Stimulated activated CD4-positive, alpha-beta T cell treated with anti-CD3 and anti-CD28 coated beads, Interleukin-15, amount 100 ng/mL, for 1 hour (primary cell): ENCODE data around the gene MS4A6E.
"Not testable (repeated sequence)": the region's sequence is repeated elsewhere in the genome, so short reads cannot be mapped to it uniquely, and the experiment has no call there.

ENCODE experiments used
- DNase-seq, 2 donors: peaks; one replicate each; pipeline ENCODE4 v3.0.0-alpha.2; 2020; ENCODE audit warnings: low read depth in 1 of 2, low spot score in 1 of 2

Gene MS4A6E

DNA sequence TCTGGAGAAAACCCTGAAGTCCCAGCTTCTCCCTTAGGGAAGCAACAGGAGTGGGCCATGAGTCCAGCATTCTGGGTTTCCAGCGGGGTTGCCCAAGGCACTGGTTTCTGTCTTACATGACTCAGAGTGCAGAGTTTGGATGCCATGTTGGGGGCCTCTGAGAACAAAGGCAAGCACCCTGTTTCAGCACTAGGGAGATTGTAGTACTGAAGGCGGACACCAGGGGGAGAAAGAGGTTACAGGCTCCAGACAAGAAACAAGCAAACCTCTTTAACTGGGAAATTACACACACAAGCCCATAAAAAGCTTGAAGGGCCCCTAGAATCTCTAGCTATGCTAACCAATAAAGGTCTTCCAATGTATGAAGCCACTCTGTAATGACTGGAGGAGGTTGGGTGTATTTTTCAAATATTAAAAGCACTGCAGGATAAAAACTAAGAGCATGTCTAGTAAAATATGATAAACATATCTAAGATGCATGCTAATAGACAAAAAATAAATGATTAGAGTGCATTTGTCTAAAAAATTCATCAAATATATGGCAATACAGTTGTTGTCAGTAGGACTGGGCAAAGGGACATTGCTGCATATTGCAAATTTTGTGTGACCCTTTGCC is 7.1 kb downstream of the MS4A6E start:
- DNase-seq: peak; percentile 6 to 15

DNA sequence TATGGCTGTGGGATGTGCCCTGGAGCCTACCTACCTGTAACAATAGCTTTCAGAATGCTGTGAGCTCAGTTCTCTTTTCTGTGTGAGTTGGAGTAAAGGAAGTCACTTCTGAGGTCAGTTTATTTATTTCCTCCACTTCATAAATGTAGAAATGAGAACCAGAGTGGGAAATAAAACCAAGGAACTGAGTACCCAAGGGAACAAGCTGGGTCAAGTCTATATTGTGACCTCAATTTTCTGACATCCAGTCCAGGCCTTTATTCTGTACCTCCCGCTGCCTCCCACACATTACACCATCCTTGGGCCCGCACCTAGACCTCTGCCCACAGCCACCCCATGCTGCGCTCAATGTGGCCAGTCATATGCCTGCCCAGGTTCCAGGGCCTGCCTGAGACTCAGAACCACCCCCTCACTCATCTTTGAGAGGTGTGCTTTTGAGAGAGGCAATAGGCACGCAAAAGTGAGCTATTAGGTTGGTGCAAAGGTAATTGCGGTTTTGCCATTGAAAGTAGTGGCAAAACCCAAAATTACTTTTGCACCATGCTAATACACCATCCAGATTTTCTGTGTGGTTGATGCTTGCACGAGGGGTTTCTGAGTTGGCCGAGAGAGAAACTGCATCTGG is 9.8 kb downstream of the MS4A6E start:
- no peak for DNase-seq

DNA sequence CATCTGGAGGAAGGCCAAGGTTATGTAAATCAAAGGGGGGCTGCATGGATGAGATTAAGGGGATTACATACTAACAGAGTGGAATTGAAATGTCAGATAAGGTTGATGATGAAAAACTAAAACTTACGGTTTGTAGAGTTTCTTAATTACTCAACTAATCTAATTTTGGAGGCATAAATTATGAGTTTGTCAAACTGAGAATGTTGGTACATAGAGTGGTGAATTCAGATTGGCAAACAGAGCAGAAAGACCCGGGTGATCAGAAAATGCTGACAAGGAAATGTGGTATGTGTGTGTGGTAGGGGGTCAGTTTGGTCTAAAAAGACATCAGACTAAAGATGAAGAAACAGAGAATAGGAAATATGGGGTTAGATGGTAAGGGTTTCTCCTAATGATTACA is 11.0 kb downstream of the MS4A6E start:
- DNase-seq: no peak

DNA sequence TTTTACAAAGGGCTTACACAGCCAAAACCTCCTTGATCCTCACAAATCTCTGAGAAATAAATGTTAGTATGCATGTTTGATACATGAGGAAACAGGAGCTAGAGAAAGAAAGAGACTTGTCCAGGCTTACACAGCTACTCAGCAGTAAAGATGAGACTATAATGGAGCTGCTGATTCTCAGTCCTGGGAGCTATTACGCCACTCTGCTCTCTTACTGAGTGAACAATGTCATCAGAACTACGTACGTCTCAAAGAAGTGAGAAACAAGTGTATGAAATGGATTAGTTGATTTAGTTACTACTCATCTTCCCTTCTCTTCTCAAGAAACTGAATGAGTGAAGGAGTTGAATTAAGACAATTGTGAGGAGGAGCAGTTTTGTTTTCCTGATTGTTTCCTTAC is 12.3 kb downstream of the MS4A6E start:
- DNase-seq: no peak

DNA sequence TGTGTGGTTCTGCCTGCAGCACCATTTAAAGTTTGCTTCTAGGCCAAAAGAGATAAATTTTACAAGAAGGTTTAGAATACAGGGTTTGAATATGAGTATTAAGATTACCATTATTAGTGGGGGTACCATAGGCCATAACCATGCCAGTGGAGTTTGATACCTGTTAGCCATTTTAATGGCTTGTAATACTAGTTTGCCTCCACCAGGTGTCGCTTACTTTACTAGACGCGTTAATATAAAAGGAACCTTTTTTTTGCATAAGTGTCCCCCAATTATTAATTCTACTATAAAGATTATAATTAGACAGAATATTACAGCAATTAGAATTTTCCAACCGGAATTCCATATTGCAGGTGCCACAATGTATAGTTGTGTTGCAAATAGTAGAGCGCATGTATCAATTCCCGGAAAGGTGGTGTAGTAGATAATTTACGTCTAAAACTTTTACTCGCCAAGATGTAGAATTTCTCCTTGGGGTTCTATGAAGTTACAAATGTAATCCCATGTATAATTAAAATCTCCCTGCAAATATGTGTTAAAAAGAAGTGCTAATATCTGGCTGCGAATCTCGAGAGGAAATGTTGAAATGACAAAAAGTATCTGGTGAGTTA is 16.1 kb downstream of the MS4A6E start:
- DNase-seq: no peak

DNA sequence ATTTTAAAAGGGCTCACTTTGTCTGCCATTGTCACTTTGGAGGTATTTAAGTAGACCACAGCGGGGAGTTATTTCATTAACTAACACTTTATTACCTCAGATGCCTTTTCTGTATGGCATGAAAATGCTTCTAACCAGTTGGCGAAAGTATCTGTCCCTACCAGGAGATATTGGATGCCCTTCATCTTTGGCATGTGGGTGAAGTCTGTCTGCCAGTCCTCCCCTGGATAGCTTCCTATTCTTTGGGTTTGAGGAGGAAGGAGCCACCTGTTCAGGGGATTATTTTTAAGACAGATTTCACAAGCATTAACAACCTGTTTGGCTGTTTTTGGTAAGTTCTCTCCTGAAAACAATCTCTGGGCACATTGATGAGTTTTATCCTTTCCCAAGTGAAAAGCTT is 17.1 kb downstream of the MS4A6E start:
- no peak for DNase-seq

DNA sequence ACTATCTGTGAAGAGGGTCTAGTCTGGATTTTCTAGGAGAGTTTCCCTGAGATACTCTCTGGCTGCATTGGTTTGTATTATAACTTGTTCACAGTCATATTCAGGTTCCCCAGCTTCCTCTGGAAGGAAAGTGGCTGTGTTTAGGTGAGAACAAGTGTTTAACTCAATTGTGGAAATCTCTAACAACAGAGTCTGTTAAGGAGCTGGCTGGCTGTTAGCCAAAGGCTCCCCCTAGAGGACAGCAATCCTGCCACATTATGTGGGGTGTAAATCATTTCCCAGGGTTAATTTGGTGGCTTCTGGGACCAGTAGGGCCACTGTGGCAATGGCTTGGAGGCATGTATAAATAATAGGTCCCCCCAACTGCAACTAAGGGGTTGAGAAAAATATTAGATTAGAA is 18.4 kb downstream of the MS4A6E start:
- DNase-seq: no peak

DNA sequence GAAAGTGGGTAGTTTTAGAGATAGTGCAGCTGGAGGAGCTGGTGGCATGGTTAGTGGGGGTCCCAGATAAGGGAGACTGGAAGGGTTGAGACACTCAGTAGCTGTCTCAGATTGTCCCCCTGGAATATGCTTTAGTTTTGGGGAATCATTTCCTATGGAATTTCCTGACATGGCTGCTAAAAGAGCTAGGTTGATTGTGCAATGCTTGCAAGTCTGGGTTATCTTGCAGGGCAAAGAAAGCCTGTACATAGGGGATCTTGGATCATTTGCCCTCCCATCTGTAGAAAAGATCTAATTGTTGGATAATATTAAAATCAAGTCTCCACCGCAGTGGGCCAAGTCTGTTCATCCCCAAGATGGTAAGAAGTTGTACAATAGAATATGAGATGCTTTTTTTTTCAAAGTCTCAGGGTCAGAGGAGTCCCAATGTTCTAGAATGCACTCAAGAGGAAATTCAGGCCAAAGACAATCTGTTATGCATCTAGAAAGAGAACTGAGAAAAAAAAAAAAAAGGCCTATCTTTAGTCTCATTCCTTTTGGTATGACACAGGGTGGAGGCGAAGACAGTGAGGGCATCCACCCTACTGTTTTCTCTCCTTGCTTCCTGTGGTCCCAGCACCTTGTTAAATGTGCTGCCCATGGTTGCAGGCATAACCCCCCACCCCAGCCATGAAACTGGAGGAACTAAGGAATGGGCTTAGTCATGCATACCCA is 20.2 kb downstream of the MS4A6E start:
- no peak for DNase-seq

DNA sequence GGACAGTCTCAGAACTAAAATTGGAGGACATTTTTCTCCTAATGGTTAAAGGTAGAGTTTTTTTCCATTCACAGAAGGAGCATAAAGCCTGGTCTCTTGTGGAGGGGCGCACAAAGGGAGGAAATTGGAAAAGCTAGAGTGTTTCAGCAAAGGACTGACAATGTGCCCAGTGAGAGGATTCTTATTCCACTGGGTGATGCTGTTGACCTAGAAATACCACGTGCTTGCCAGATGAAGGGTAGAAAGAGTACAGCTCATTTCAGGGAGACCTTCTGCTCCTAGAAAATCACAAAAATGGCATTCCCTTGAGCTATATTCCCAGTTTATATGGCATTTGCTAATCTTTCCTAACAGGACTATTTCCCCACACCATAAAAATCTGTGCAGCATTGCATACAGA is 21.1 kb downstream of the MS4A6E start:
- no peak for DNase-seq

DNA sequence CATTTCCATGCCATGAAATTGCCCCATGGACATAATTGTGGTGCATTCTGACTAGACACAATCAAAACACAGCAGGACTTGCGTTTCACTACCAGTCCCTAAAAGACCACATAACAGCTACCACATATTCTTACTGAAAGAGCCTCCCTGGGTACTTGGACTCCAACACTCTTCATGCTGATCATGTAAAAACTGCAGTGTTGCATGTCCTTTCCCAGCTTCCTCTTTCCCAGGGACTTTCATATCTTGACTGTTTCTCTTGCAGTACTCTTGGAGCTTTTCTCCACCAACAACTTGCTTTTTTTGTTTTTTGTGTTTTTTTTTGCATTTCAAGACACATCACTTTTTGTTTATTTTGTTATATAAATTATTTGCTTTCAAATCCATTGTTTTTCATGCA is 22.9 kb downstream of the MS4A6E start:
- DNase-seq: no peak

DNA sequence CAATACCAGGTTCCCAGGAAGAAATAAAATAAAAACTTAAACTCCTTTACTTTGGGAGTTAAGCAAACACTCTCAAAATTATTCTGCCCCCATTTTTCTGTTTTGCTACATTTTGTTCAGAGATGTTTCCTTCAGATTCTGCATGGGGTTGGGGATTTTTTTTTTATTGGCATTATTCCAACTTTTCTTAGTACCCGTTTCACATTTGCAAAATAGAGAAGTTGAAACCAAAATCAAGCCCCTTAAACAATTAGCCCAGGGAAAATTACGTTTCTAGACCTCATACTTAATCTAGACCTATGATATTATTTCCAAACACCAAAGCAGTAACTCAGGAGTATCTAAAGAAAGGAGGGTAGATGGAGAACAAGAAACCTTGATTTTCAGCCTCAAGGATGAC is 30.7 kb downstream of the MS4A6E start:
- no peak for DNase-seq

DNA sequence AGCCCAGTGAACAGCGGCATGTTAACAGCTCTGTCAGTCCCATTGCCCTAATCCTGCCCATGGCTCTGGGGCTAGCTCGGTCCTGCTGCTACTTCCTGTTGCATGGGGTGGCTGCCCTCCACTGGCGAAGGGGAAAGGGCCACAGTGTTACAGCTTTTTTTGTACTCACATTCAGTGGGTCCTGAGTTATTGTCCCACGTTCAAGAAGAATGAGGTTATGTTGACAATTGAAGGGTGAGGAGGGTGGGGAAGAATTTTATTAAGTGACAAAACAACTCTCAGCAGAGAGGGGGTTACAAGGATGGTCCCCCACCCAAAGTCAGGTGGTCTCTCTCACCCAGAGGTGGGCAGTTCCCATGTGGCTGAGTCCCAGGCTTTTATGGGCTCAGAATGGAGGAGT is 33.6 kb downstream of the MS4A6E start:
- no peak for DNase-seq

DNA sequence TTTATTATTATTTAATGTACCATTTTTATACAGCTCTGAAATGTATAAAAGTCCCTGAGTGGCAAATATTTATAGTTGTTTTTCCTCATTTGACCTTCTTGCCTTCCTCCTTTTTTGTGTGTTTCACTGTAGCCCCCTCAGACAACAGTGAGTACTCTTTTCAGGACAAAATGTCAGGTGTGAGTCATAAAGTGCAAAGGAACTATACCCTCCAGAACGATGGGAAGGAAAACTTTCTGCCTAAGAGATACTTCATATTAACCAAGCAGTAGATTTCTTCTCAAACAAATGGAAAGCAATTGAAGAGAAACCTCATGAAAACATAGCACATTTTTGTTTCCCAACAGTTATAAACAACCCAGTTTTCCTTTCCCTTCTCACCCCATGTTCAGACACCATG is 35.2 kb downstream of the MS4A6E start:
- DNase-seq: no peak

DNA sequence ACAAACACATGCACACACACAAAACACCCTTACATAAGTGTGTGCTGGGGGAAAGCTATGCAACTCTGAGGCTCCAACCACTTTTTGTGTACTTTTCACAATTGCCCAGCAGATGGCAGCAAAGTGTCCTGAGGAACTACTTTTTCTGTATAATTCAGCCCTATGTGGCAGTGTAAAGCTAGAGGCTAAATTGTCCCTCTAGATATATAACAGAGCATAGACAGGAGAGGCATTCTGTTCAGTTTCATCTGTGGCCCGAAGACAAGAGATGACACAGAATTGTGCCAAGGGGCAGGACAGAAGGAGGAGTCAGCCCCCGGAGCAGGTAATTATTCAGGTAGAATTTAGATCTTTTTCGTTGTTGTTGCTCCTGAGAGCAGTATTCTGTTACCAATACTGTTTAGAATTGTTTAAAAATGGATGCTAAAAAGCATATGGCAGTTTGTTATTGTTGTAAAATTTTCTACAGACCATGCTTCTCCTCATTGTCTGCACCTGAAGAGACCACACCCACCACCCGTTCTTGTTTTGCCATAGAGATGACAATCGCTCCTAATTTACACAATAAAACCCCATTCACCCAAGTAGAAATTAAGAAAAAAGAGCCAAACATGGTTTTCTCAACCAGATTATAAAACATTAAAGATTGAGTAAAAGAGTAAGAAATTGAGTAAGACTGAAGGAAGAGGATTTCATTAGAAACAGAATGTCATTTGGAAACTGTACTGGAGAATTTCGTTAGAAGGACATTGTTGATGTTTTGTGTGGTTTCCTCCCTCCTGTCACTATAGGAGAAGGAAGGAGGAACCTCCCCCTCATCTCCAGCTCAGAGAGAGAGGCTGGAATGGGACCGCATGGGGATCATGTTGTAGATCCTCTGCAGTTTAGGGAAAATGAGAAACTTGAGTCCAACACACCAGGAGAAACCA is 36.8 kb downstream of the MS4A6E start:
- no peak for DNase-seq

DNA sequence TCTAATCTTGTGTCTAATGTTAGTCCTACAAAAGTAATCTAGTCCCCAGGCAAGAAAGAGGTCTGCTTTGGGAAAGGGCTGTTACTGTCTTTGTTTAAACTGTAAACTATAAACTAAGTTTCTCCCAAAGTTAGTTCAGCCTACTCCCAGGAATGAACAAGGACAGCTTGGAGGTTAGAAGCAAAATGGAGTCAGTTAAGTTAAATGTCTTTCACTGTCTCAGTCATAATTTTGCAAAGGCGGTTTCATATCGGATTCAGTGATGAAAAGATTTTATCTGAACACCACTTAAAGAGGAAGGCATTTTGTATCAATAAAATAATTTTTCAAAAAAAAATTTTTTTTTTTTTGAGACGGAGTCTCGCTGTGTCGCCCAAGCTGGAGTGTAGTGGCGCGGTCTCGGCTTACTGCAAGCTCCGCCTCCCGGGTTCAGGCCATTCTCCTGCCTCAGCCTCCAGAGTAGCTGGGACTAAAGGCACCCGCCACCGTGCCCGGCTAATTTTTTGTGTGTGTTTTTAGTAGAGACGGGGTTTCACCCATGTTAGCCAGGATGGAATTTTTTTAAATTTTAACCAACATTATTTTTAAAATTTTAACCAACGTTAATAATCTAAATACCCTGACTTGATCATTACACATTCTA is 39.3 kb downstream of the MS4A6E start:
- DNase-seq: not testable (repeated sequence)

DNA sequence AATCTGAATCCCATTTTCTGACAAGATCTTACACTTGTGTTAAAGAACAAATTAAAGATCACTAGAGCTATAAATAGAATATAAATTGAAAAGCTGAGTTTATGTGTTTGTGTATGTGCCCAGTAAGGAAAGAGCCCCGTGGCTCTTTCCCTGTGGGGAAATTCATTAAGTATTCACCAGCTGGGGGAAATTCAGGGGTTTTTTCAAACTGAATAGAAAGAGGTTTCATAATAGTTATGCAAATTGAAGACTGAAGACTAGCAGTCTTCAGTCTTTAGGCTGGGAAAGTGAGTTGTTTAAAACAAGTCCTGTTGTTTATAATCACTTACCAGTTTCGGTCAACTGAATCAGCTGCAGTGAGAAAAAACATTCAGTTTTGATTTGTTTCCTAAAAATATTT is 40.0 kb downstream of the MS4A6E start:
- DNase-seq: no peak

DNA sequence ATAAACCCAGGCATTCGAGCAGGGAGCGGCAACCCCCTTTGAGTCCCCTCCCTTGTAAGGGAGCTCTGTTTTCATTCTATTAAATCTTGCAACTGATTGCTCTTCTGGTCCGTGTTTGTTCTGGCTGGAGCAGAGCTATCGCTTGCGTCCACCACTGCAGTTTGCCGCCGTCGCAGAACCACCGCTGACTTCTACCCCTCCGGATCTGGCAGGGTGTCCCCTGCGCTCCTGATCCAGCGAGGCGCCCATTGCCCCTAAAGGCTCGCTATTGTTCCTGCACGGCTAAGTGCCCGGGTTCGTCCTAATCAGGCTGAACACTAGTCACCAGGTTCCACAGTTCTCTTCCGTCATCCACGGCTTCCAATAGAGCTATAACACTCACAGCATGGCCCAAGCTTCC is 40.8 kb downstream of the MS4A6E start:
- DNase-seq: no peak

DNA sequence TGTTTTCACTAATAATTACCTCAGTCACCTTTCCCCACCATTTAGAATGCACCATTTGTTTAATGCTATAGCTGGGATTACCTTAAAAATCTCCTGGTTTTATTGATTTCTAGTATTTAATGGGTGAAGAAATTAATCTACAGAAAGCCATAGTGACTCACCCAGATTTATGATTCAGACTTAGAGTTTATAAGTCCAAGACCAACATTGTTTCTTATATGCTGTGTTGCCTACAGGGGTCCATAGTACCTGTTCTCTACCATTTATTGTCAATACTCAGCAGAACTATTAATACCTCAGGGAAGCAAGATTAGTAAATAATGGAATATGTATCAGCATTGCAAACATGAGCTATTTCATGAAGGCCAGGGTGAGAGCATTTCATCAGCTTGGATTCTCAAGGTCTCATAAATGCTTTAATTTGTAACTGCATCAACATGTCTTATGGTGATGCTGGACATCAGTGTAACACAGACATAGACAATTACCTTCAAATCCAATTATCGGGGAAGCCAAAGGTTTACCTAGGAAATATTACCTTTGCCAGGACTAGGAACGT is 43.3 kb downstream of the MS4A6E start:
- DNase-seq: no peak

DNA sequence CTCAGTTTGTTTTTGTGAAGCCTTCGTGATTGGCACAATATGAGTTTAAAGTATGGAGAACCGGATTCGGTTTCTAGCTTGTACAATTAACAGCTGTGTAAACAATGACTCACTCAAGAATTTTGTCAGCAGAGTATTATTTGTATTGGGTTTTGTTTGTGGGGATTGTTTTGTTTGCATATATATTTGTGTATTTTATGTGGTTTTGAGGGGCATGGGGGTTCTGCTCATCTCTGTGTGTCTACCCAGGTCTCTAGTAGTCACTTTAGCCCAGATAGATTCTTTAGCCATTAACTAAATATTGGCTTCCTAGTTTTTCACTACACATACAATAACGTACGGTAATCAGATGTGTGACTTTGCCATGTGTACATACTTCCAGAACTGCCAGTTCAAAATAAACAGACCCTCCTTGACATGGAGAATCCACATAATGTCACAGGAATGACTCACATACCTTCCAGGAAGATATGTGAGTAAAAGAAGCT is 43.8 kb downstream of the MS4A6E start:
- no peak for DNase-seq

DNA sequence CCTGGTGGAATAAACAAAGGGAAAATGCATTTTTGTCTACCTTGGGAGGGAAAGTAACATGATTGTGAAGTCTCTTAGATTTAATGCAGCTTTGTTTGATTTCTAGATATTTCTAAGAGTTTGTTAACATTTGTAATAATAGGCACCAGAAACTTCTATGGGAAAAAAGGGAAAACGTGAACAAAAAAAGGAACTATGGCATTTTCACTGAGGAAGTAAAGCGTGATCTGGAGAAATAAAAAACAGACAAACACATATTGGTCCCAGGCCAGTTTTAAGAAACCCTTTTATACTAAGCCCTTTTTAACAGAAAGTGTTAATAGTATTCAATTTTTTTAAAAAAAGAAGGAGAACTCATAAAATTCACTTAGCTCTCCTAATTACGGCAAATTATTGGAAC is 44.3 kb downstream of the MS4A6E start:
- no peak for DNase-seq
